GM23338 (cell line): ENCODE measurements around the gene ZBTB7C. TPM values are rescaled to one million over a fixed set of nuclear protein-coding genes. Genes with fewer than 3 reads are reported as not detected.

Experiments used
- ATAC-seq: fragments of 200-7000 bp; cut with Tn5 transposase; 3 replicates; pipeline ENCODE4 v1.9.1; 2020
- DNase-seq: peaks from one replicate; pipeline ENCODE4 v3.0.0-alpha.2; 2015; ENCODE audit warnings: low spot score
- H2AFZ ChIP-seq: fragments of 200-600 bp; sonication (generic); 2 replicates; pipeline ENCODE4 v1.8.0; 2016; ENCODE audit warnings: antibody characterized with exemption, mild to moderate bottlenecking, moderate library complexity
- H3F3A ChIP-seq: fragments of 200-600 bp; sonication (generic); replicated peaks from 2 replicates; pipeline ENCODE4 v1.8.0; 2017; ENCODE audit warnings: antibody characterized with exemption, mixed run types, low read depth
- H3K27ac ChIP-seq: fragments of 200-600 bp; sonication (generic); 2 replicates; pipeline ENCODE4 v1.6.1; 2016; ENCODE audit warnings: low read depth
- H3K27me3 ChIP-seq: fragments of 200-600 bp; sonication (generic); 2 replicates; pipeline ENCODE4 v1.8.0; 2016; ENCODE audit warnings: mild to moderate bottlenecking, mixed run types, moderate library complexity; ENCODE audit not compliant: insufficient read depth
- H3K36me3 ChIP-seq: fragments of 200-600 bp; sonication (generic); 2 replicates; pipeline ENCODE4 v1.8.0; 2016; ENCODE audit warnings: mild to moderate bottlenecking; ENCODE audit not compliant: insufficient read depth
- H3K4me1 ChIP-seq: fragments of 200-600 bp; sonication (generic); 2 replicates; pipeline ENCODE4 v1.8.0; 2016; ENCODE audit warnings: mild to moderate bottlenecking, moderate library complexity; ENCODE audit not compliant: insufficient read depth
- H3K4me2 ChIP-seq: fragments of 200-600 bp; sonication (generic); 2 replicates; pipeline ENCODE4 v1.7.1; 2017; ENCODE audit warnings: mixed run types
- H3K4me3 ChIP-seq: fragments of 200-600 bp; sonication (generic); 2 replicates; pipeline ENCODE4 v1.6.1; 2016; ENCODE audit warnings: mixed run types
- H3K79me2 ChIP-seq: fragments of 200-600 bp; sonication (generic); replicated peaks from 2 replicates; pipeline ENCODE4 v1.8.0; 2017; ENCODE audit warnings: mild to moderate bottlenecking; ENCODE audit not compliant: insufficient read depth
- H3K9me2 ChIP-seq: fragments of 200-600 bp; sonication (generic); 2 replicates; pipeline ENCODE4 v1.8.0; 2017; ENCODE audit not compliant: insufficient read depth
- H4K20me1 ChIP-seq: fragments of 200-600 bp; sonication (generic); replicated peaks from 2 replicates; pipeline ENCODE4 v1.8.0; 2017; ENCODE audit warnings: mild to moderate bottlenecking; ENCODE audit not compliant: insufficient read depth
- H3K27ac Mint-ChIP-seq: 2 replicates; pipeline ENCODE4 v1.8.0; 2020; ENCODE audit warnings: inconsistent platforms, mild to moderate bottlenecking, moderate library complexity, mixed read lengths
- H3K27me3 Mint-ChIP-seq: 3 replicates; pipeline ENCODE4 v1.8.0; 2022; ENCODE audit warnings: low read depth, mild to moderate bottlenecking, moderate library complexity, mixed read lengths, inconsistent platforms; ENCODE audit not compliant: insufficient read depth, poor library complexity
- H3K36me3 Mint-ChIP-seq: 3 replicates; pipeline ENCODE4 v1.8.0; 2021; ENCODE audit warnings: low read depth, mild to moderate bottlenecking, inconsistent platforms, moderate library complexity, mixed read lengths
- H3K4me1 Mint-ChIP-seq: 3 replicates; pipeline ENCODE4 v1.8.0; 2020; ENCODE audit warnings: mild to moderate bottlenecking, inconsistent platforms, mixed read lengths
- H3K4me3 Mint-ChIP-seq: 3 replicates; pipeline ENCODE4 v1.8.0; 2021; ENCODE audit warnings: moderate library complexity, mild to moderate bottlenecking, inconsistent platforms, mixed read lengths
- H3K9me3 Mint-ChIP-seq: 3 replicates; pipeline ENCODE4 v1.8.0; 2020; ENCODE audit warnings: moderate library complexity, mild to moderate bottlenecking, inconsistent platforms, mixed read lengths
- polyA plus RNA-seq: library from polyadenylated mRNA; unstranded; fragments of >200 nt; fragmentation: Nextera tagmentation; extraction: Ambion mirVana; gene quantifications from 2 replicates; pipeline ENCODE4 v1.2.1, GENCODE V29; 2016
- total RNA-seq: library from RNA; depleted of rRNA; stranded (reverse); fragments of >200 nt; shearing (Covaris generic); gene quantifications from 2 replicates; pipeline ENCODE4 v1.2.3, GENCODE V29; 2014
- TF ChIP-seq, protein P1 (sequence below): IDR thresholded peaks from 2 replicates; pipeline ENCODE4 v1.6.1; 2016; ENCODE audit warnings: antibody characterized with exemption
- TF ChIP-seq, protein P2 (sequence below), 2 experiments: fragments of 200-600 bp in 1 of 2; sonication (generic) in 1 of 2; conservative IDR thresholded peaks; 2 replicates each; pipeline versions ENCODE4 v1.5.1 to v1.6.1; 2016 to 2017; ENCODE audit warnings: antibody characterized with exemption in 2 of 2, low read depth in 2 of 2, mild to moderate bottlenecking in 2 of 2, moderate library complexity in 1 of 2

ZBTB7C gene
- total and polyA plus RNA-seq, 2 experiments from 2014 or later = 0.03 to 0.14 TPM

DNA sequence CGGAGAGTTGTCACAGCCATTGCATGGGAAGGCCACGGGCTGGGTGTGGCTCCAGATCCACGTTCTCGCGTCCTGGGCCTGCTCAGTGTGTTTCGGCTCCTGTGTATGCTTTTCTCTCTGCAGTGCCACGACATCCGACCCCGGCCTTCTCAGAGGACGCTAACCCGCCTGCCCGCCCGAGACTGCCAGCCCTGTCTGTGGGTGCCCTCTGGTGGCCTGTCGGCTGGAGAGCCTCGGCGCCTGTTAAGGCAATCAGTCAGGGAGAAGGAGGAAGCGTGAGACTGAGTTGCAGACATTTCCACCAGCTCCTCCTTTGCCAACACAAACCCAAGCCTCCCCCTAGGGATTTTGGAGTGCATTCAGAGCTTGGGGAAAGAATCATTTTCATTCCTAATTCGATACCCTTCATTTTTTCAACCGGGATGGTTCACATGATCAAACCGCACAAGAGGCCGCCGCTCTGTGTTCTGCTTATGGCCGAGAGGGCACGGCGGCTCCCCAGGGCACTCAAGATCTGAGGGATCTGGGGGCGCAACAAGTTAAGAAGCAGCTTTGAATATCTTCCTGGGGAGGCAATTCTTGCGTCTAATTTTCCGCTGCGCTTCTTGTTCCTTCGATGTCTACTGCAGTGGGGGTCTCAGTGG, 37.5 kb upstream of the ZBTB7C start:
- 0 out of 2 replicates have a peak overlapping the region, but pooled peaks have one; percentile 50 for H3K4me2 ChIP-seq
- no peaks in the 10 kb centered on the region for H3K79me2 ChIP-seq
- H2AFZ ChIP-seq = peak overlapping the region; percentile 92
- H3K27ac Mint-ChIP-seq = no peak overlapping the region
- ATAC-seq = peak; percentile 94
- no peak overlapping the region for H3K27ac ChIP-seq
- TF ChIP-seq, protein P1, sequence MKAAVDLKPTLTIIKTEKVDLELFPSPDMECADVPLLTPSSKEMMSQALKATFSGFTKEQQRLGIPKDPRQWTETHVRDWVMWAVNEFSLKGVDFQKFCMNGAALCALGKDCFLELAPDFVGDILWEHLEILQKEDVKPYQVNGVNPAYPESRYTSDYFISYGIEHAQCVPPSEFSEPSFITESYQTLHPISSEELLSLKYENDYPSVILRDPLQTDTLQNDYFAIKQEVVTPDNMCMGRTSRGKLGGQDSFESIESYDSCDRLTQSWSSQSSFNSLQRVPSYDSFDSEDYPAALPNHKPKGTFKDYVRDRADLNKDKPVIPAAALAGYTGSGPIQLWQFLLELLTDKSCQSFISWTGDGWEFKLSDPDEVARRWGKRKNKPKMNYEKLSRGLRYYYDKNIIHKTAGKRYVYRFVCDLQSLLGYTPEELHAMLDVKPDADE = no peak
- TF ChIP-seq, protein P2, sequence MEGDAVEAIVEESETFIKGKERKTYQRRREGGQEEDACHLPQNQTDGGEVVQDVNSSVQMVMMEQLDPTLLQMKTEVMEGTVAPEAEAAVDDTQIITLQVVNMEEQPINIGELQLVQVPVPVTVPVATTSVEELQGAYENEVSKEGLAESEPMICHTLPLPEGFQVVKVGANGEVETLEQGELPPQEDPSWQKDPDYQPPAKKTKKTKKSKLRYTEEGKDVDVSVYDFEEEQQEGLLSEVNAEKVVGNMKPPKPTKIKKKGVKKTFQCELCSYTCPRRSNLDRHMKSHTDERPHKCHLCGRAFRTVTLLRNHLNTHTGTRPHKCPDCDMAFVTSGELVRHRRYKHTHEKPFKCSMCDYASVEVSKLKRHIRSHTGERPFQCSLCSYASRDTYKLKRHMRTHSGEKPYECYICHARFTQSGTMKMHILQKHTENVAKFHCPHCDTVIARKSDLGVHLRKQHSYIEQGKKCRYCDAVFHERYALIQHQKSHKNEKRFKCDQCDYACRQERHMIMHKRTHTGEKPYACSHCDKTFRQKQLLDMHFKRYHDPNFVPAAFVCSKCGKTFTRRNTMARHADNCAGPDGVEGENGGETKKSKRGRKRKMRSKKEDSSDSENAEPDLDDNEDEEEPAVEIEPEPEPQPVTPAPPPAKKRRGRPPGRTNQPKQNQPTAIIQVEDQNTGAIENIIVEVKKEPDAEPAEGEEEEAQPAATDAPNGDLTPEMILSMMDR (conservative IDR thresholded peaks at IDR 0.05; ENCODE audit: low read depth in 2 of 2) = peak; percentile 84 to 97
- no peaks in the 10 kb centered on the region for H3K36me3 Mint-ChIP-seq
- peaks cover 7% of the 10 kb centered on the region for H3K27me3 Mint-ChIP-seq
- H4K20me1 ChIP-seq = no peaks in the 10 kb centered on the region
- H3K4me1 Mint-ChIP-seq = peaks cover 2% of the 10 kb centered on the region
- no peaks in the 10 kb centered on the region for H3K9me2 ChIP-seq
- peak; percentile 94 for DNase-seq
- no peaks in the 10 kb centered on the region for H3K27me3 ChIP-seq
- H3K4me3 ChIP-seq = no peak overlapping the region
- no peaks in the 10 kb centered on the region for H3K9me3 Mint-ChIP-seq
- H3K36me3 ChIP-seq = no peaks in the 10 kb centered on the region
- no peaks in the 10 kb centered on the region for H3K4me1 ChIP-seq
- no peak overlapping the region for H3K4me3 Mint-ChIP-seq
- H3F3A ChIP-seq = no peaks in the 10 kb centered on the region

DNA sequence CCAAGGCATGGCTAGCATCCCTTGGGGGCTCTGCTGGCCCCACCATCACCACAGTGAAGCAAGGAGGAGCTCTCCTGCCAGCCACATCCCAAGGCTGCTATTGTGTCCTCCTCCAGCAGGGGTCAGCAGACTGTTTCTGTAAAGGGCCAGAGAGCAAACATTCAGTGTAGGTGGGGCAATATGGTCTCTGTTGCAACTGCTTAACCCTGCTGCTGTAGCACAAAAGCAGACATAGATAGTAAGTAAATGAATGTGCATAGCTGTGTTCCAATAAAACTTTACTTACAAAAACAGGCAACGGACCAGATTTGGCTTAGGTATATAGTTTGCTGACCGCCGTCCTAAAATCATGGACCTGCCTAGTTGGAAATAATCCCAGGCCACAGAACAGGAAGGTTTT, 36.4 kb upstream of the ZBTB7C start:
- no peaks in the 10 kb centered on the region for H3K9me2 ChIP-seq
- H3K4me1 Mint-ChIP-seq = peaks cover 2% of the 10 kb centered on the region
- no peaks in the 10 kb centered on the region for H4K20me1 ChIP-seq
- H3K4me3 Mint-ChIP-seq = no peak overlapping the region
- TF ChIP-seq, protein P1 = no peak
- TF ChIP-seq, protein P2 (conservative IDR thresholded peaks at IDR 0.05; ENCODE audit: low read depth in 2 of 2) = peak; percentile 93 to 95
- H3K9me3 Mint-ChIP-seq = no peaks in the 10 kb centered on the region
- H3K79me2 ChIP-seq = no peaks in the 10 kb centered on the region
- no peaks in the 10 kb centered on the region for H3K27me3 ChIP-seq
- no peak overlapping the region for H3K4me2 ChIP-seq
- no peaks in the 10 kb centered on the region for H3K4me1 ChIP-seq
- H3K27ac ChIP-seq = no peak overlapping the region
- peak; percentile 83 for ATAC-seq
- no peaks in the 10 kb centered on the region for H3F3A ChIP-seq
- H3K36me3 ChIP-seq = no peaks in the 10 kb centered on the region
- peaks cover 6% of the 10 kb centered on the region for H3K27me3 Mint-ChIP-seq
- no peak overlapping the region for H3K4me3 ChIP-seq
- H2AFZ ChIP-seq = peak overlapping the region; percentile 35; the same call in 1 of the 2 replicates
- DNase-seq = peak; percentile 91
- no peaks in the 10 kb centered on the region for H3K36me3 Mint-ChIP-seq
- H3K27ac Mint-ChIP-seq = no peak overlapping the region
